NT2/D1 (cell line): ENCODE measurements around the gene PELI1.

Experiments used
- YY1 ChIP-seq: IDR thresholded peaks from 2 replicates; pipeline ENCODE4 v1.6.1; 2011; ENCODE audit not compliant: insufficient read length, insufficient read depth
- ZNF274 ChIP-seq: IDR thresholded peaks from 2 replicates; pipeline ENCODE4 v1.6.1; 2011; ENCODE audit warnings: mild to moderate bottlenecking, low read depth, low read length

GRCh38 chr2:64166212-64166611, 22.0 kb upstream of the PELI1 start:
- TF ChIP-seq YY1 (no peak), ZNF274 (no peak)
